ENCODE data around the gene STIM1.
A peak's percentile ranks its signal among the peaks of the same experiment; 100 is the strongest.
"Not testable (repeated sequence)": the region's sequence is repeated elsewhere in the genome, so short reads cannot be mapped to it uniquely, and the experiment has no call there.

Gene STIM1

GRCh38 chr11:3854977-3855807, at the start of gene STIM1:
TSS of gene STIM1 (plus strand) at chr11:3855664. CDS start at chr11:3856271, 607 bp downstream.
- DNase-seq: peak; percentile 78

- DNase-seq: no peak
Measured at GRCh38 chr11:3807909-3808860, 47.3 kb upstream of the STIM1 start, which contains the start of gene PGAP2. TSS of gene PGAP2 (plus strand) at chr11:3808560. CDS start at chr11:3811260, 2,700 bp downstream.

- DNase-seq: no peak
Measured at GRCh38 chr11:3808861-3809623, 46.4 kb upstream of the STIM1 start.

GRCh38 chr11:3809624-3809928, 45.9 kb upstream of the STIM1 start:
- DNase-seq: no peak

GRCh38 chr11:3810446-3810845, 45.0 kb upstream of the STIM1 start:
- DNase-seq: no peak

GRCh38 chr11:3810951-3811350, 44.5 kb upstream of the STIM1 start:
- no peak for DNase-seq

- not testable (repeated sequence) for DNase-seq
Measured at GRCh38 chr11:3814832-3815231, 40.6 kb upstream of the STIM1 start.

GRCh38 chr11:3815845-3816244, 39.6 kb upstream of the STIM1 start:
- no peak for DNase-seq

- no peak for DNase-seq
Measured at GRCh38 chr11:3816673-3817072, 38.8 kb upstream of the STIM1 start.

- no peak for DNase-seq
Measured at GRCh38 chr11:3817181-3817800, 38.2 kb upstream of the STIM1 start.

GRCh38 chr11:3820971-3821370, 34.5 kb upstream of the STIM1 start:
- no peak for DNase-seq

GRCh38 chr11:3822312-3822711, 33.2 kb upstream of the STIM1 start:
- DNase-seq: no peak

GRCh38 chr11:3823303-3823702, 32.2 kb upstream of the STIM1 start:
- DNase-seq: no peak

GRCh38 chr11:3823762-3824506, 31.5 kb upstream of the STIM1 start:
- no peak for DNase-seq

GRCh38 chr11:3824714-3825472, 30.6 kb upstream of the STIM1 start:
- DNase-seq: peak; percentile 4

GRCh38 chr11:3825473-3826154, 29.9 kb upstream of the STIM1 start:
- DNase-seq: no peak

GRCh38 chr11:3826721-3827120, 28.7 kb upstream of the STIM1 start:
- no peak for DNase-seq

- no peak for DNase-seq
Measured at GRCh38 chr11:3827434-3828186, 27.9 kb upstream of the STIM1 start.

GRCh38 chr11:3830088-3830487, 25.4 kb upstream of the STIM1 start:
- no peak for DNase-seq

- DNase-seq: no peak
Measured at GRCh38 chr11:3830730-3831129, 24.7 kb upstream of the STIM1 start.

All from NCI-H1694 (cell line).